GM12892 (cell line): ENCODE measurements around the gene SCYGR5.
"Not testable (repeated sequence)": the region's sequence is repeated elsewhere in the genome, so short reads cannot be mapped to it uniquely, and the experiment has no call there.

ENCODE experiments used
- DNase-seq: peaks from one replicate; pipeline ENCODE4 v3.0.0; 2011; ENCODE audit not compliant: insufficient read length
- FAIRE-seq: peaks from 2 replicates; lab custom pipeline; 2011; peaks lifted over from hg19 to GRCh38; lab: Jason Lieb, UNC
- POLR2A ChIP-seq: IDR thresholded peaks from 2 replicates; pipeline ENCODE4 v1.6.1; 2011; ENCODE audit warnings: low read depth, low read length, control low read depth
- POLR2AphosphoS5 ChIP-seq: IDR thresholded peaks from 2 replicates; pipeline ENCODE4 v1.6.1; 2011; ENCODE audit warnings: low read depth, low read length, control low read depth
- TAF1 ChIP-seq: IDR thresholded peaks from 2 replicates; pipeline ENCODE4 v1.6.1; 2011; ENCODE audit warnings: low read depth, mild to moderate bottlenecking, control low read depth, low read length, borderline replicate concordance

SCYGR5 gene

DNA sequence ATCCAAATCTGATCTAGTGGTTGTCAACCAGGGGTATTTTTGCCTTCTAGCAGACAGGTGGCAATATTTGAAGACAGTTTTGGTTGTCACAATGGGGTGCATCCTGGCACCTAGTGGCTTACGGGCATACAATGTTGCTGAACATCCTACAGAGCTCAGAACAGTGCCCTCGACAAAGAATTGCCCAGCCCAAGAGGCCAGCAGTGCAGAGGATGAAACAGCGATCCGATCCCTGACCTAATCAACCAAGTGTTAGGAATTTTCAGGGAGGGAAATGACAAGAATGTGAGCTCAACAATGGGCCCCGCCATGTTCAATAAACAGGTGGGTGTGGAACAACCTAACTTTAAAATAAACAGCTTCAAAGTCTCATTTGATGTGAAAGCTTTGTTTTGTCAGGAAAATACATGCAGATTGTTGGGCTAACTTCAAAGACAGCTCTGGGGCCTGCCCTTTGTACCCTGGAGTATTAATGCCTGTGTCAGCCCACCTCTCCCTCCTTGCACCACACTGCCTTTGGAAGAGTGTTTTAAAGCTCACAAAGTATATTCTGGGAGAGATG lies 22.5 kb upstream of the SCYGR5 start:
- FAIRE-seq (no peak), DNase-seq (no peak)
- no peak for TF ChIP-seq TAF1
- no peak for TF ChIP-seq POLR2A
- no peak for TF ChIP-seq POLR2AphosphoS5

DNA sequence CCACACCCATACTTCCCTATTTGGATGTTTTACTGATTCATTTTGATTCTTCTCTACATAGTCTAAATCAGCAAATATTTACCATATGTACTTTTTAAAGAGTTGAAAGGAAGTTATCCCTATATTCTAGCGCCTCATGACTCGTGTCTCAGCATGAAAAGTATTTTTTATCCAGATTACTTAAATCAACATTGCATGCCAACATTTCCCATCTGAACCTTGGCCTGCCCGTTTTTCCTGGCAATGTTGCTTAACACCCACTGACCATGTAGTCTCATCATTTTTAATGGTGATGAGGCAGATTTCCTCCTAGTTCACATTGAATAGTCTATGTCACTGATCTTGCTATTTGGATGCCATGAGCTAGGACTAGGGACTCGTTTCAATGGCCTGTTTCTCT lies 13.2 kb upstream of the SCYGR5 start:
- DNase-seq (no peak), FAIRE-seq (no peak)
- TF ChIP-seq TAF1 (no peak), POLR2AphosphoS5 (no peak), POLR2A (no peak)

DNA sequence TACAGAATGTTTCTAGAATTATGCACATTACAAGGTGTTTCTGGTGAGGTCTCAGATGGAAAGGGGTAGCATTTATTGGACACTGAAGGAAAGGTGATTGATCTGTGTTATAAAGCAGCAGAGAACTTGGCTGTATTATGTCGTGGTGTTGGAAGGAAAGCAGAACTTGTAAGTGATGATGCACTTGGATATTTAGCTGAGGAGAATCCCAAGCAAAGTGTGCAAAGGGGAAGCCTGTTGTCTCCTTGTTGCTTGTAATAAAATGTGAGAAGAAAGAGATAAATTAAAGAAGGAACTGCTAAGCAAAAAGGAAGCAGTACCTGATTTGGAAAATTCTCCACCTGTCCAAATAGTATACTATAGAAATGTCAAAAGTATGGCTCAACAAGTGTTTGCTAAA lies 12.2 kb upstream of the SCYGR5 start:
- no peak for TF ChIP-seq TAF1
- TF ChIP-seq POLR2AphosphoS5 = no peak
- TF ChIP-seq POLR2A = no peak

DNA sequence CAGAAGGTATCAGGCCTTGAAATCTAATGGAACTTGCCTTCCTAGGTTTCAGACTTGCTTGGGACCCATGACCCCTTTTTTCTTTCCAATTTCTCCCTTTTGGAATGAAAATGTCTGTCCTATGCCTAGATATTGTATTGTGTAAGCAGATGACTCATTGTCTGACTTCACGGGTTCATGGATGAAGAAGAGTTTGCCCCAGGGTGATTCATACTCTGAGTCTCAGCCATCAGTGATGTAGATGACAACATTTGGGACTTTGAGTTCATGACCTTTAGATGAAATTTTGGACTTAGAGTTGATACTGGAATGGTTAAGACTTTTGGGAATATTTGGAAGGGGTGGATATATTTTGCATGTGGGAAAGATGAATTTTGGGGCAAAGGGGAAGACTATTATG lies 11.2 kb upstream of the SCYGR5 start:
- no peak for FAIRE-seq
- no peak for DNase-seq
- TF ChIP-seq TAF1 (no peak), POLR2A (no peak), POLR2AphosphoS5 (no peak)

More for the DNA sequence above, 12.2 kb upstream of the SCYGR5 start:
- no peak for DNase-seq
- no peak for FAIRE-seq

DNA sequence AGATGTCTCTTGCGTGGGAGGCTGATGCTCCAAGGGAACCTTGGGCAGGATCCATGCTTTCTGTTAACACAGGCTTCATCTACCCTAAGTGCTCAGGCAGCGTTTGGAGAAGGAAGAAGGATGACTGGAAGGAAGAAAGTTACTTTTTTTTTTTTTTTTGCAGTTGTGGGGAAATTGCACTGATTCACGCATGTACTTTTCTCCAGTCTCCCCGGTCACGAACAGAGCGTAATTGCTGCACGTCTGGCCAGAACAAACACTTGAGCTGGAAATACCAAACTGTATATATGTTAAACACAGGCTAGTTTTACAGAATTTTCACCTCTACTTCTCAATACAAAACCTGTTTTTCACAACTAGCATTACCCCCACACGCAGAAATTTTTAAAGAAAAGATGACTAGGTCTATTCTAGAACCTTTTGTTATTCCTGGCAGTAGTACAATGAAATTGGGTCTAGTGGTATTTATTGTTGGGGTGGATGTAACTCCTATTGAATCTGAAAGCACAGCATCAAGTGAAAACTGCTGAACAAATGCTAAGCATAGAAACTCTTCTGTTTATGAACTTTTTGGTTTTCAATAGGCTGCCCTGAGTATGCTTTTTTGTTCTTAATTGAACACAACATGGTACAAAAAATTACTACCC lies 9.3 kb upstream of the SCYGR5 start:
- FAIRE-seq = no peak
- no peak for TF ChIP-seq POLR2A
- TF ChIP-seq POLR2AphosphoS5 = no peak
- no peak for TF ChIP-seq TAF1
- no peak for DNase-seq

DNA sequence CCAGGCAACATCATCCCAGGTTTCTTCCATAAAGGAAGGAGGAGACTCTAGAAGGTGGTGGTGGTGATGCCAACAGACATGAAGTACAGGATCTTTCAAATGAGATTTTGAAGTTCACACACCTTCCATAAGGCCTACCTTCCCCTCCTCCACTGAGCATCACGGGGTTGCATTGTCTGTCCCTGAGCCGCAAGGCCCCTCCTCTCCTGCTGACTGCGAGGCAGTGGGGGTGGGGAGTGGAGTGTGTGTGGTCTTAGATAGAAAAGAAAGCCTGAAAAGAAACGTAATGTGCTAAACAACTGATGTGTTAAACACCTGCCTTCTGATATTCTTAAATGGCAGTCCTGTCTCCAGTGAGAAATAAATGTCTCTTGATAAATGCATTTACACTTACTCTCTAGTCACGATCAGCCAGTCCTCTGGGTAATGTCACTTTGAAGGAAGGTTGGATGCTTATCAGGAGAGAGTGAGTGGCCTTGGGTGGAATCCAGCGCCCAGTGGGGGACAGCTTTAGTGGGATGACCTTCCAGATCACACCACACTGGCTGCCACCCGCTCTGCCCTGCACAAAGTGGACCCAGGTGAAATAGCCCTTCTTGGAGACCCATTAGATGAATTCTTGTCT lies 5.5 kb upstream of the SCYGR5 start:
- no peak for FAIRE-seq
- no peak for TF ChIP-seq POLR2AphosphoS5

DNA sequence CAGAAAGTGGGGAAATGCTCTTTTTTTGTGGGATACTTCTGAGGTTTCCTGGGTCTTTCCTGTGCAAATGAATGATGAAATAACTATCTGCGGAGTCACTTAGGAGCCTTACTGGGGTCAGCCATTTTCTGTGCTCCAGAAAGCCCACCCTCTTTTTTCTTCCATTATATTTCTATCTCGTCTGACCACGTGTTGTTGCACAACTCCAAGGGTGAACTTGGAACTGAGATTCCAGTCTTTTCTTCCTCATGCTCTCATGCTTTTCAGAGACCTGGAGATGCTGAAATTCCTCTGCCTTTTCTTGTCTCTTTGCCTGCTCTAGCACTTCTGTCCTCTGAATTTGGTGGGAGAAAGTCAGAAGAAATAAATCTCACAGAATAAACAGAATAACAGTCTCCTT lies 4.8 kb upstream of the SCYGR5 start:
- DNase-seq (no peak), FAIRE-seq (no peak)
- TF ChIP-seq TAF1 = no peak
- no peak for TF ChIP-seq POLR2A
- no peak for TF ChIP-seq POLR2AphosphoS5

More for the DNA sequence above, 5.5 kb upstream of the SCYGR5 start:
- DNase-seq = no peak

DNA sequence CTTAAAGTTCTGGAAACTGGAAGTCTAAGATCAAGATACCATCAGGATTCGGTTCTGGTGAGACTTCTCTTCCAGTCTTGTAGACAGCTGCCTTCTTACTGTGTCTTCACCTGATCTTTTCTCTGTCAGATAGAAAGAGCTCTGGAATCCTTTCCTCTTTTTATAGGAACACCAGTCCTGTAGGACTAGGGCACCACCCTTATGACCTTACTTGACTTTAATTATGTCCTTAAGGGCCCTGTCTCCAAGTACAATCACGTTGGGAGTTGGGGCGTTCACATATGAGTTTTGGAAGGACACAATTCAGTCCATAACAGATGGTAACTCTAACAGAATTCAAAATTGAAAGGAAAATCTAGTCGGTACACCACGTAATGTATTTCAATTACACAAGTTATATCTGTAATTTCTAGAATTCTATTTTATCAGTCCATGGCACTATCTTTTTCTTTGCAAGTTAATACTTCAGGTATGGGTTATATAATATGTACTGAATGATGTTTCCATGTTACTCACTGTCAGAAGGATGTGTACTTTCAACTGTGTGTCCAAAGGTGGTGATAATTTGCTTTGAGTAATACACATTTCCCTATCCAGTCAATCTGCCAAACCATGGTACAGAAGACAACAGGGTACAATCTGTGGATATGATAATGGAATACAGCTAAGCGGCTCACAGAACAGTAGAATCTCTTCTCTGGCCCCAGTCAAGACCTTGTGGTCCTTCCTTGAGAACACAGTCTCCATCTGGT lies 1.2 kb upstream of the SCYGR5 start:
- FAIRE-seq (no peak), DNase-seq (no peak)
- TF ChIP-seq TAF1 (no peak), POLR2AphosphoS5 (no peak), POLR2A (no peak)

DNA sequence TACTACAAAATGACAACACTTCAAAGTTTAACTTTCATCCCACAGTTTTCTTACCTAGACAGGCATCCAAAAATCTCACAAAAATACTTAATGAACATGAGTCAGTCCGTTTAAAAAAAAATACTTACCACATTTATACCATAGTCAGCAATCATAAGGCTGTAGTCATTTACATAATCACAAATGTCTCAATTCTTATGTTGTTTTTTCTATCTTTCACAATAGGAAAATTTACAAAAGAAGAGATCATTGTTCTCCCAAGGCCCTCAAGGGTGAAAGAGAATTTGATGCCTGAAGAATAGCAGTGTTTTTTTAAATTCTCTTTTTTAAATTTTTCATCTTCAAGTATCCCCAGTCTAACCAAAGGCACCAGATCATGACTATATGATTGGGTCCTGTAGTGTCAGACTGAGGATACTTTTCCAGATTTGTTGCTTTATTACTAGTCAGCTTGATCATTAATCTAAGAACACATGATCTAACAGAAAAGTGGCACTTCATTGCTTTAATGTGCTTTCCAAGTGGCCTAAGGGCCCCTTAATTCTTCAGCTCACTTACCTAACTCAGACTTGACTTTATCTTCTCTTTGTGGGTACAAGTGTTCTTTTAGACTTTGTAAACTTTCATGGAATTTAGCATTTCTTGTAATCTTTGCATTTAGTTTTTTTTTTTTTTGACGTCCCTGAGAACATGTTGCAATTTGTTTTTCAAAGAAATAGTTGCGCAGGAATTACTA lies 4.7 kb downstream of the SCYGR5 start:
- no peak for TF ChIP-seq POLR2AphosphoS5
- TF ChIP-seq POLR2A = no peak
- no peak for TF ChIP-seq TAF1
- DNase-seq (no peak), FAIRE-seq (no peak)

DNA sequence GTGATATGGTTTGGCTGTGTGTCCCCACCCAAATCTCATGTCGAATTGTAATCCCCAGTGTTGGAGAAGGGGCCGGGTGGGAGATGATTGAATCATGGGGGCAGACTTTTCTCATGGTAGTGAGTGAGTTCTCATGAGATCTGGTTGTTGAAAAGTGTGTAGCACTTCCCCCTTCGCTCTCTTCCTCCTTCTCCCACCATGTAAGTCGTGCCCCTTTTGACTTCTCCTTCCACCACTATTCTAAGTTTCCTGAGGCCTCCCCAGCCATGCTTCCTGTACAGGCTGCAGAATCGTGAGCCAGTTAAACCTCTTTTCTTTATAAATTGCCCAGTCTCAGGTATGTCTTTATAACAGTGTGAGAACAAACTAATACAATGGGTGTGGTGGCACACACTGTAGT lies 7.0 kb downstream of the SCYGR5 start:
- not testable (repeated sequence) for FAIRE-seq, DNase-seq

DNA sequence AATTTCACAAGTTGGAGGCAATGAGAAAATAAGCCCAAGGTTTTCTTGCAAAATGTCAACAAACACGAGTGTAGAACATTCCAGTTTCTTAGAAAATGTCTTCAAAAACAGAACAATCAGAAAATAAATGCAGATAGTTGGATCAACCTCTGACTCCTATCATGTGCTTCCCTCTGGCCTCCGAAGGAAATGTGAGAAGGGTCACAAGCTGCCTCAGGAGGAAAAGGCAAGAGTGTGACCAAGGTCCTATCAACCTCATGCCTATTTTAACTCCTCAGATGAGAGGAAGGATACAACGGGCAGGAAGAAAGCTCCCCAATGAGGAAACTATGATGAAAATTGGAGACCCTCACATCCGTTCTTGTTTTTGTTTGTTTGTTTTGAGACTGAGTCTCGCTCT lies 7.9 kb downstream of the SCYGR5 start:
- FAIRE-seq (no peak), DNase-seq (no peak)
- TF ChIP-seq POLR2AphosphoS5 (no peak), TAF1 (no peak)
